Activated CD8-positive, alpha-beta memory T cell treated with anti-CD3 and anti-CD28 coated beads, Interleukin-2, amount 50 U/mL, for 24 hours (primary cell): Measurements from ENCODE around the gene TEAD2.
A peak's percentile ranks its signal among the peaks of the same experiment; 100 is the strongest.
"Not testable (repeated sequence)": the region's sequence is repeated elsewhere in the genome, so short reads cannot be mapped to it uniquely, and the experiment has no call there.

Source experiments
- DNase-seq: peaks from one replicate; pipeline ENCODE4 v3.0.0-alpha.2; 2020; ENCODE audit errors: extremely low read depth

Gene TEAD2

GRCh38 chr19:49387936-49388372 is 25.7 kb upstream of the TEAD2 start, which contains the start of gene KASH5:
Gene KASH5 (plus strand): TSS chr19:49388249. CDS start chr19:49390884, 2,635 bp downstream.
- DNase-seq, result peak; percentile 76

- no peak for DNase-seq
Measured at GRCh38 chr19:49383599-49383998, 21.4 kb upstream of the TEAD2 start.

- no peak for DNase-seq
Measured at GRCh38 chr19:49382639-49383038, 20.4 kb upstream of the TEAD2 start.

GRCh38 chr19:49380391-49380790 is 18.2 kb upstream of the TEAD2 start:
- no peak for DNase-seq

- DNase-seq, result no peak
Measured at GRCh38 chr19:49378512-49378911, 16.3 kb upstream of the TEAD2 start.

- DNase-seq, result no peak
Measured at GRCh38 chr19:49374665-49375434, 12.6 kb upstream of the TEAD2 start.

GRCh38 chr19:49373174-49373573 is 11.0 kb upstream of the TEAD2 start:
- DNase-seq, result not testable (repeated sequence)

- DNase-seq, result no peak
Measured at GRCh38 chr19:49371184-49371583, 9.0 kb upstream of the TEAD2 start.

GRCh38 chr19:49368711-49369358 is 6.6 kb upstream of the TEAD2 start:
- DNase-seq, result no peak

GRCh38 chr19:49366110-49366509 is 3.9 kb upstream of the TEAD2 start:
- no peak for DNase-seq

GRCh38 chr19:49364083-49364737 is 2.0 kb upstream of the TEAD2 start:
- DNase-seq, result no peak

GRCh38 chr19:49363268-49364082 is 1.3 kb upstream of the TEAD2 start, which contains the start of gene DKKL1:
Gene DKKL1 (plus strand): TSS chr19:49363877. CDS start chr19:49363999, 122 bp downstream.
- peak; percentile 34 for DNase-seq

- DNase-seq, result no peak
Measured at GRCh38 chr19:49362929-49363267, 682 bp upstream of the TEAD2 start.

- no peak for DNase-seq
Measured at GRCh38 chr19:49361438-49362047, 673 bp downstream of the TEAD2 start.

- no peak for DNase-seq
Measured at GRCh38 chr19:49359851-49360820, 2.1 kb downstream of the TEAD2 start.

GRCh38 chr19:49357186-49357585 is 5.0 kb downstream of the TEAD2 start:
- DNase-seq, result no peak

- DNase-seq, result no peak
Measured at GRCh38 chr19:49356382-49356781, 5.8 kb downstream of the TEAD2 start.

GRCh38 chr19:49355909-49356353 is 6.3 kb downstream of the TEAD2 start:
- DNase-seq, result no peak

- DNase-seq, result no peak
Measured at GRCh38 chr19:49349567-49349966, 12.6 kb downstream of the TEAD2 start.
